ENCODE data around the gene TPRKB. TPM values are rescaled to one million over a fixed set of nuclear protein-coding genes. Genes with fewer than 3 reads are reported as not detected.
"Not testable (repeated sequence)": the region's sequence is repeated elsewhere in the genome, so short reads cannot be mapped to it uniquely, and the experiment has no call there.

Gene TPRKB
- total RNA-seq, 1 donor from 2014 or later: 46.8 TPM

GRCh38 chr2:73718421-73718820 is 18.7 kb downstream of the TPRKB start:
- peaks cover 11% of the 10 kb centered on the region for H3K9me3 Mint-ChIP-seq (ENCODE audit: low read depth)
- DNase-seq (ENCODE audit: low spot score, unreplicated experiment): no peak
- H3K4me3 Mint-ChIP-seq (ENCODE audit: low read depth): no peak overlapping the region
- TF ChIP-seq CTCF (IDR thresholded peaks at IDR 0.05; ENCODE audit: unreplicated experiment): no peak
- H3K36me3 Mint-ChIP-seq (ENCODE audit: insufficient read depth): peaks cover 15% of the 10 kb centered on the region
- peaks cover 35% of the 10 kb centered on the region for H3K27me3 Mint-ChIP-seq
- H3K27ac Mint-ChIP-seq: no peak overlapping the region
- no peaks in the 10 kb centered on the region for H3K4me1 Mint-ChIP-seq (ENCODE audit: low read depth)

- H3K27ac Mint-ChIP-seq; H3K4me1 Mint-ChIP-seq (ENCODE audit: low read depth); H3K9me3 Mint-ChIP-seq (ENCODE audit: low read depth); H3K4me3 Mint-ChIP-seq (ENCODE audit: low read depth); DNase-seq (ENCODE audit: low spot score, unreplicated experiment): not testable (repeated sequence)
- Mint-ChIP-seq H3K36me3 (ENCODE audit: insufficient read depth) (peaks cover 12% of the 10 kb centered on the region), H3K27me3 (peaks cover 36% of the 10 kb centered on the region)
Observed at GRCh38 chr2:73717695-73718094, 19.4 kb downstream of the TPRKB start.

- no peak for DNase-seq (ENCODE audit: low spot score, unreplicated experiment)
- peaks cover 38% of the 10 kb centered on the region for H3K27me3 Mint-ChIP-seq
- no peak overlapping the region for H3K27ac Mint-ChIP-seq
- H3K36me3 Mint-ChIP-seq (ENCODE audit: insufficient read depth): peaks cover 10% of the 10 kb centered on the region
- H3K4me1 Mint-ChIP-seq (ENCODE audit: low read depth): no peaks in the 10 kb centered on the region
- TF ChIP-seq CTCF (IDR thresholded peaks at IDR 0.05; ENCODE audit: unreplicated experiment): no peak
- H3K4me3 Mint-ChIP-seq (ENCODE audit: low read depth): no peak overlapping the region
- peaks cover 3% of the 10 kb centered on the region for H3K9me3 Mint-ChIP-seq (ENCODE audit: low read depth)
Observed at GRCh38 chr2:73717251-73717606, 19.9 kb downstream of the TPRKB start.

GRCh38 chr2:73716543-73717250 is 20.4 kb downstream of the TPRKB start:
- Mint-ChIP-seq H3K9me3 (ENCODE audit: low read depth) (peaks cover 3% of the 10 kb centered on the region), H3K36me3 (ENCODE audit: insufficient read depth) (peaks cover 8% of the 10 kb centered on the region), H3K4me3 (ENCODE audit: low read depth) (no peak overlapping the region), H3K27ac (no peak overlapping the region), H3K27me3 (peaks cover 43% of the 10 kb centered on the region), H3K4me1 (ENCODE audit: low read depth) (no peaks in the 10 kb centered on the region)
- no peak for TF ChIP-seq CTCF (IDR thresholded peaks at IDR 0.05; ENCODE audit: unreplicated experiment)
- DNase-seq (ENCODE audit: low spot score, unreplicated experiment): no peak

GRCh38 chr2:73714091-73714490 is 23.1 kb downstream of the TPRKB start:
- H3K4me3 Mint-ChIP-seq (ENCODE audit: low read depth): no peak overlapping the region
- no peak for DNase-seq (ENCODE audit: low spot score, unreplicated experiment)
- no peak overlapping the region for H3K27ac Mint-ChIP-seq
- peaks cover 3% of the 10 kb centered on the region for H3K36me3 Mint-ChIP-seq (ENCODE audit: insufficient read depth)
- no peak for TF ChIP-seq CTCF (IDR thresholded peaks at IDR 0.05; ENCODE audit: unreplicated experiment)
- peaks cover 55% of the 10 kb centered on the region for H3K27me3 Mint-ChIP-seq
- no peaks in the 10 kb centered on the region for H3K4me1 Mint-ChIP-seq (ENCODE audit: low read depth)
- H3K9me3 Mint-ChIP-seq (ENCODE audit: low read depth): peaks cover 3% of the 10 kb centered on the region

GRCh38 chr2:73708527-73708926 is 28.6 kb downstream of the TPRKB start:
- no peak overlapping the region for H3K4me3 Mint-ChIP-seq (ENCODE audit: low read depth)
- no peaks in the 10 kb centered on the region for H3K36me3 Mint-ChIP-seq (ENCODE audit: insufficient read depth)
- H3K9me3 Mint-ChIP-seq (ENCODE audit: low read depth): peaks cover under 1% of the 10 kb centered on the region
- H3K4me1 Mint-ChIP-seq (ENCODE audit: low read depth): peaks cover 10% of the 10 kb centered on the region
- no peak for DNase-seq (ENCODE audit: low spot score, unreplicated experiment)
- no peak for TF ChIP-seq CTCF (IDR thresholded peaks at IDR 0.05; ENCODE audit: unreplicated experiment)
- no peak overlapping the region for H3K27ac Mint-ChIP-seq
- H3K27me3 Mint-ChIP-seq: peaks cover 31% of the 10 kb centered on the region

Data from progenitor cell of endocrine pancreas (in vitro differentiated cells).